ENCODE results near the gene VPS50. TPM values are rescaled to one million over a fixed set of nuclear protein-coding genes. Genes with fewer than 3 reads are reported as not detected.
"Not testable (repeated sequence)": the region's sequence is repeated elsewhere in the genome, so short reads cannot be mapped to it uniquely, and the experiment has no call there.

Gene VPS50
- total and polyA plus RNA-seq, 5 donors from 2014 or later, result 10.2 to 41.2 (median 11.0) TPM

DNA sequence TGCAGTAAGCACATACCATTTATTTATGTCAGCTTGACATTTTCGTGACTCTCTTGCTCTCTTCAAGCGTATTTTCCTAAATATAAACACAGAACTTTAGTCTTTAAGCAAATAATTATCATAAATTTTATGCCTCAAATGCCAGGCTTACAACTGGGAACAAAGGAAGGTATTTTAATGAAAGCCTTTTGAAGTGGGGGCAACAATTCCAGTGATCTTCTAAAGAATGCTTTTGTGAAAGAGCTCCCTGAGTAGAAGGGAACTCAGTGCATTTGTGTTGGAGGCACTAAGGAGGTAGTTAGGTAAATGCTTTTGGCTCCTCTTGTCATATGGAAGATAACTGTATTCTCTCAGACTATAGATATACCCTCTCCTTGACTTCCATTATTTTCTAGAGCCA is 104.9 kb downstream of the VPS50 start:
- H3K4me3 ChIP-seq (ENCODE audit: low read depth, low read length), result no peak overlapping the region
- DNase-seq, result no peak
- no peak overlapping the region for H3K27ac ChIP-seq (ENCODE audit: insufficient read depth, low read length, poor library complexity, severe bottlenecking)
- Mint-ChIP-seq H3K9me3 (no peaks in the 10 kb centered on the region), H3K36me3 (peaks cover 53% of the 10 kb centered on the region), H3K4me1 (peaks cover 0 to 10% (median 0%) of the 10 kb centered on the region in 4 donors), H3K27me3 (no peaks in the 10 kb centered on the region), H3K4me3 (no peak overlapping the region), H3K27ac (no peak overlapping the region)
- H3K27me3 ChIP-seq (ENCODE audit: control insufficient read depth, insufficient read depth, low read length), result no peaks in the 10 kb centered on the region
- no peaks in the 10 kb centered on the region for H3K4me1 ChIP-seq (ENCODE audit: control insufficient read depth, insufficient read depth, low read length, poor library complexity, severe bottlenecking)
- H3K36me3 ChIP-seq (ENCODE audit: control insufficient read depth, insufficient read depth, low read length), result peaks cover 25% of the 10 kb centered on the region
- ATAC-seq (ENCODE audit: low read depth in 2 of 2), result no peak
- no peaks in the 10 kb centered on the region for H3K9me3 ChIP-seq (ENCODE audit: control insufficient read depth in 2 of 2, low read length in 2 of 2)

DNA sequence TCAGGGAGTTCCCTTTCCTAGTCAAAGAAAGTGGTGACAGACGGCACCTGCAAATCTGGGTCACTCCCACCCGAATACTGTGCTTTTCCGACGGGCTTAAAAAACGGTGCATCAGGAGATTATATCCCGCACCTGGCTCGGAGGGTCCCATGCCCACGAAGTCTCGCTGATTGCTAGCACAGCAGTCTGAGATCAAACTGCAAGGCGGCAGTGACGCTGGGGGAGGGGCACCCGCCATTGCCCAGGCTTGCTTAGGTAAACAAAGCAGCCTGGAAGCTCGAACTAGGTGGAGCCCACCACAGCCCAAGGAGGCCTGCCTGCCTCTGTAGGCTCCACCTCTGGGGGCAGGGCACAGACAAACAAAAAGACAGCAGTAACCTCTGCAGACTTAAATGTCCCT is 110.0 kb downstream of the VPS50 start:
- H3K27ac ChIP-seq (ENCODE audit: insufficient read depth, low read length, poor library complexity, severe bottlenecking); H3K4me1 Mint-ChIP-seq; H3K27me3 Mint-ChIP-seq; H3K27ac Mint-ChIP-seq; H3K4me3 Mint-ChIP-seq; ATAC-seq (ENCODE audit: low read depth in 2 of 2); H3K9me3 ChIP-seq (ENCODE audit: control insufficient read depth in 2 of 2, low read length in 2 of 2); H3K4me1 ChIP-seq (ENCODE audit: control insufficient read depth, insufficient read depth, low read length, poor library complexity, severe bottlenecking); H3K9me3 Mint-ChIP-seq; H3K27me3 ChIP-seq (ENCODE audit: control insufficient read depth, insufficient read depth, low read length); DNase-seq; H3K4me3 ChIP-seq (ENCODE audit: low read depth, low read length): not testable (repeated sequence)
- H3K36me3 Mint-ChIP-seq, result peaks cover 25% of the 10 kb centered on the region
- peaks cover 12% of the 10 kb centered on the region for H3K36me3 ChIP-seq (ENCODE audit: control insufficient read depth, insufficient read depth, low read length)

DNA sequence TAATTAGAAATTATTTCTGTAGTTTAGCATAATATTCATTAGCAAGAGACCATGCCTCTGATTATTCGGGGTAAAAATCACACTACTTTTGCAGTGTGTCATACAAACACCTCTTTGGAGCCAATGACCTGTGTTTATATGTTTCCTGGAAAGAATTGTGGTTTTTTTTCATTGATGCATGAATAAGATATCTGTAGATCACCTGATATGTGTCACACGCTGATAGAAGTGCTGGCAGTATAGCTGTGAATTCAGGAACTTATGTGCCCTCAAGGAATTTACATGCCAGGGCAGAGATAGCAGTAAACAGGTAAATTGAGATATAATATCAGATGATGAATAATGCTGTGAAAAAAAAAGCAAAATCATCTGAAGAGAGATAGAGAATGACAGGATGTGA is 118.2 kb downstream of the VPS50 start:
- peaks cover 12% of the 10 kb centered on the region for H3K36me3 ChIP-seq (ENCODE audit: control insufficient read depth, insufficient read depth, low read length)
- H3K36me3 Mint-ChIP-seq, result peaks cover 26% of the 10 kb centered on the region
- no peaks in the 10 kb centered on the region for H3K4me1 ChIP-seq (ENCODE audit: control insufficient read depth, insufficient read depth, low read length, poor library complexity, severe bottlenecking)
- DNase-seq (no peak), ATAC-seq (ENCODE audit: low read depth in 2 of 2) (no peak)
- no peaks in the 10 kb centered on the region for H3K27me3 ChIP-seq (ENCODE audit: control insufficient read depth, insufficient read depth, low read length)
- H3K4me1 Mint-ChIP-seq, result peaks cover 0 to 9% (median 6%) of the 10 kb centered on the region in 4 donors
- H3K4me3 ChIP-seq (ENCODE audit: low read depth, low read length), result no peak overlapping the region
- H3K27ac Mint-ChIP-seq, result peak overlapping the region in 1 of 3 donors; percentile 49
- H3K9me3 Mint-ChIP-seq, result peaks cover 0 to 4% (median 0%) of the 10 kb centered on the region in 7 donors
- H3K27me3 Mint-ChIP-seq, result no peaks in the 10 kb centered on the region
- H3K4me3 Mint-ChIP-seq, result no peak overlapping the region
- H3K9me3 ChIP-seq (ENCODE audit: control insufficient read depth in 2 of 2, low read length in 2 of 2), result no peaks in the 10 kb centered on the region
- no peak overlapping the region for H3K27ac ChIP-seq (ENCODE audit: insufficient read depth, low read length, poor library complexity, severe bottlenecking)

DNA sequence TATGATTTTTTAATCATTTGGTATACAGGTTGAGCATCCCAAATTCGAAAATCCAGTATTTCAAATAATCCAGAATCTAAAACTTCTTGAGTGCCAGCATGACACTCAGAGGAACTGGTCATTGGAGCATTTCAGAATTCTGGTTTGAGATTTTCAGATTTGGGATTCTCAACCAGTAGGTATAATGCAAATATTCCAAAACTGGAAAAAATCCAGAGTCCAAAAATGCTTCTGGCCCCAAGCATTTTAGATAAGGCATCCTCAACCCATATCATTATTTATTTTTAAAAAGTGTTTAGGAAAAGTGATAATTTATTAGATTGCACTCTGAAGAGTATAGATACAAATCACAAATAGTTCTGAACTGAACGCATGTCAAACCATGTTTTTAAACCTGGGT is 120.7 kb downstream of the VPS50 start:
- Histone ChIP-seq H3K27me3 (ENCODE audit: control insufficient read depth, insufficient read depth, low read length) (no peaks in the 10 kb centered on the region), H3K36me3 (ENCODE audit: control insufficient read depth, insufficient read depth, low read length) (peaks cover 20% of the 10 kb centered on the region), H3K4me1 (ENCODE audit: control insufficient read depth, insufficient read depth, low read length, poor library complexity, severe bottlenecking) (no peaks in the 10 kb centered on the region), H3K4me3 (ENCODE audit: low read depth, low read length) (no peak overlapping the region), H3K9me3 (ENCODE audit: control insufficient read depth in 2 of 2, low read length in 2 of 2) (no peaks in the 10 kb centered on the region), H3K27ac (ENCODE audit: insufficient read depth, low read length, poor library complexity, severe bottlenecking) (no peak overlapping the region)
- H3K36me3 Mint-ChIP-seq, result peaks cover 39% of the 10 kb centered on the region
- ATAC-seq (ENCODE audit: low read depth in 2 of 2) (no peak), DNase-seq (no peak)
- no peaks in the 10 kb centered on the region for H3K27me3 Mint-ChIP-seq
- H3K9me3 Mint-ChIP-seq, result peaks cover 0 to 2% (median 0%) of the 10 kb centered on the region in 7 donors
- no peak overlapping the region for H3K4me3 Mint-ChIP-seq
- H3K27ac Mint-ChIP-seq, result no peak overlapping the region
- H3K4me1 Mint-ChIP-seq, result peaks cover 0 to 9% (median 6%) of the 10 kb centered on the region in 4 donors

- H3K27me3 Mint-ChIP-seq, result no peaks in the 10 kb centered on the region
- H3K9me3 ChIP-seq (ENCODE audit: control insufficient read depth in 2 of 2, low read length in 2 of 2), result no peaks in the 10 kb centered on the region
- H3K4me3 ChIP-seq (ENCODE audit: low read depth, low read length), result no peak overlapping the region
- no peak overlapping the region for H3K4me3 Mint-ChIP-seq
- H3K4me1 ChIP-seq (ENCODE audit: control insufficient read depth, insufficient read depth, low read length, poor library complexity, severe bottlenecking), result no peaks in the 10 kb centered on the region
- H3K36me3 ChIP-seq (ENCODE audit: control insufficient read depth, insufficient read depth, low read length), result peaks cover 16% of the 10 kb centered on the region
- H3K27ac ChIP-seq (ENCODE audit: insufficient read depth, low read length, poor library complexity, severe bottlenecking), result no peak overlapping the region
- ATAC-seq (ENCODE audit: low read depth in 2 of 2) (no peak), DNase-seq (no peak)
- H3K27me3 ChIP-seq (ENCODE audit: control insufficient read depth, insufficient read depth, low read length), result no peaks in the 10 kb centered on the region
- peaks cover 0 to 3% (median 0%) of the 10 kb centered on the region in 4 donors for H3K4me1 Mint-ChIP-seq
- H3K9me3 Mint-ChIP-seq, result no peaks in the 10 kb centered on the region
- H3K36me3 Mint-ChIP-seq, result peaks cover 36% of the 10 kb centered on the region
- H3K27ac Mint-ChIP-seq, result peak overlapping the region in 1 of 3 donors; percentile 57
These were observed 122.6 kb downstream of the VPS50 start for GRCh38 chr7:93354815-93355214.

- Histone ChIP-seq H3K9me3 (ENCODE audit: control insufficient read depth in 2 of 2, low read length in 2 of 2) (no peaks in the 10 kb centered on the region), H3K4me3 (ENCODE audit: low read depth, low read length) (no peak overlapping the region), H3K36me3 (ENCODE audit: control insufficient read depth, insufficient read depth, low read length) (peaks cover 11% of the 10 kb centered on the region), H3K27me3 (ENCODE audit: control insufficient read depth, insufficient read depth, low read length) (no peaks in the 10 kb centered on the region), H3K4me1 (ENCODE audit: control insufficient read depth, insufficient read depth, low read length, poor library complexity, severe bottlenecking) (no peaks in the 10 kb centered on the region), H3K27ac (ENCODE audit: insufficient read depth, low read length, poor library complexity, severe bottlenecking) (no peak overlapping the region)
- Mint-ChIP-seq H3K36me3 (peaks cover 20% of the 10 kb centered on the region), H3K27ac (peak overlapping the region in 1 of 3 donors; percentile 0), H3K27me3 (peaks cover 4% of the 10 kb centered on the region), H3K4me1 (peaks cover 0 to 8% (median 0%) of the 10 kb centered on the region in 4 donors), H3K4me3 (no peak overlapping the region), H3K9me3 (peaks cover 0 to 1% (median 0%) of the 10 kb centered on the region in 7 donors)
- ATAC-seq (ENCODE audit: low read depth in 2 of 2), result no peak
- no peak for DNase-seq
These were observed 127.5 kb downstream of the VPS50 start for GRCh38 chr7:93359520-93360198.

- Mint-ChIP-seq H3K36me3 (peaks cover 16% of the 10 kb centered on the region), H3K4me3 (no peak overlapping the region), H3K27me3 (peaks cover 4% of the 10 kb centered on the region), H3K9me3 (peaks cover 0 to 1% (median 0%) of the 10 kb centered on the region in 7 donors), H3K27ac (peak overlapping the region in 1 of 3 donors; percentile 16), H3K4me1 (peaks cover 0 to 8% (median 0%) of the 10 kb centered on the region in 4 donors)
- no peak overlapping the region for H3K27ac ChIP-seq (ENCODE audit: insufficient read depth, low read length, poor library complexity, severe bottlenecking)
- no peak for ATAC-seq (ENCODE audit: low read depth in 2 of 2)
- no peak for DNase-seq
- no peaks in the 10 kb centered on the region for H3K4me1 ChIP-seq (ENCODE audit: control insufficient read depth, insufficient read depth, low read length, poor library complexity, severe bottlenecking)
- no peaks in the 10 kb centered on the region for H3K27me3 ChIP-seq (ENCODE audit: control insufficient read depth, insufficient read depth, low read length)
- H3K36me3 ChIP-seq (ENCODE audit: control insufficient read depth, insufficient read depth, low read length), result peaks cover 8% of the 10 kb centered on the region
- no peak overlapping the region for H3K4me3 ChIP-seq (ENCODE audit: low read depth, low read length)
- H3K9me3 ChIP-seq (ENCODE audit: control insufficient read depth in 2 of 2, low read length in 2 of 2), result no peaks in the 10 kb centered on the region
These were observed 129.7 kb downstream of the VPS50 start for GRCh38 chr7:93361853-93362252.

GRCh38 chr7:93364806-93365205 is 132.6 kb downstream of the VPS50 start:
- Mint-ChIP-seq H3K4me3 (no peak overlapping the region), H3K36me3 (peaks cover 3% of the 10 kb centered on the region), H3K4me1 (peaks cover 0 to 8% (median 0%) of the 10 kb centered on the region in 4 donors), H3K9me3 (peaks cover 0 to 5% (median 1%) of the 10 kb centered on the region in 7 donors), H3K27me3 (peaks cover 4% of the 10 kb centered on the region), H3K27ac (no peak overlapping the region)
- DNase-seq, result no peak
- Histone ChIP-seq H3K27me3 (ENCODE audit: control insufficient read depth, insufficient read depth, low read length) (peaks cover 4% of the 10 kb centered on the region), H3K36me3 (ENCODE audit: control insufficient read depth, insufficient read depth, low read length) (no peaks in the 10 kb centered on the region), H3K27ac (ENCODE audit: insufficient read depth, low read length, poor library complexity, severe bottlenecking) (no peak overlapping the region), H3K9me3 (ENCODE audit: control insufficient read depth in 2 of 2, low read length in 2 of 2) (peaks cover 0 to 6% of the 10 kb centered on the region in 2 experiments), H3K4me1 (ENCODE audit: control insufficient read depth, insufficient read depth, low read length, poor library complexity, severe bottlenecking) (no peaks in the 10 kb centered on the region), H3K4me3 (ENCODE audit: low read depth, low read length) (no peak overlapping the region)
- no peak for ATAC-seq (ENCODE audit: low read depth in 2 of 2)
